IPS-18a (cell line): ENCODE data around the gene ZBTB20.

Source experiments
- H3K27ac ChIP-seq: one replicate; pipeline ENCODE4 v1.5.1; 2013; ENCODE audit warnings: low read length
- H3K27me3 ChIP-seq: one replicate; pipeline ENCODE4 v1.6.1; 2013; ENCODE audit warnings: mild to moderate bottlenecking, low read length; ENCODE audit not compliant: control insufficient read depth, insufficient read depth
- H3K36me3 ChIP-seq: one replicate; pipeline ENCODE4 v1.6.1; 2013; ENCODE audit warnings: low read depth, low read length; ENCODE audit not compliant: control insufficient read depth
- H3K4me1 ChIP-seq: one replicate; pipeline ENCODE4 v1.6.1; 2013; ENCODE audit warnings: low read depth, low read length; ENCODE audit not compliant: control insufficient read depth
- H3K4me3 ChIP-seq: one replicate; pipeline ENCODE4 v1.5.1; 2013; ENCODE audit warnings: low read length
- H3K9ac ChIP-seq: one replicate; pipeline ENCODE4 v1.6.1; 2013; ENCODE audit warnings: mild to moderate bottlenecking, low read length, moderate library complexity
- H3K9me3 ChIP-seq: one replicate; pipeline ENCODE4 v1.6.1; 2013; ENCODE audit warnings: low read depth, low read length; ENCODE audit not compliant: control insufficient read depth

Gene ZBTB20

DNA sequence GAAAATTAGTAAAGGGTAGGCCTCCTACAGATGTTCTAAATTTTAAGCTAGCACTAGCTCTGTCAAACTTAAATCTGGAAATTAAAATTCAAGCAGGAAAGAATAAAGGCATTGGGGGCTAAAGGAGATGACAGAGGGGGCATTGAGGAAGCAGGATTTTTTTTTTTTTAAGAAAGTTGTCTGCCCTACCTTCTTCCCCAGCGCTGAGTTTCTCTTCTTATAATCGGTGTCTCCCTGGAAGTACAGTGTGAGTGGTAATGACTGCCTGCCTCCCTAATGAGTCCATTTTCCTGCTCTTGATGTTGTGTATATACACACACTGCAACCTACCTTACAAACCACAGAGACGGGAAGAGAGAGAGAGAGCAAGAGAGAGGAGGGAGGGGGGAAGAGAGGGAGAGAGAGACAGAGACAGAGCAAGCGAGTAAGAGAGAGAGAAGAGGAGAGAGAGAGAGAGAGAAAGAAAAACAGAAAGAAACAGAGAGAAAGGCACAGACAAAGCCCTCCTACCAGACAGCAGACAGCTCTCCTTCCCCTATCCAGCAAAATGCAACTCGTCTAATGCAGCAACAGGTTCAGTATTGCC lies 47.0 kb downstream of the ZBTB20 start:
- no peaks in the 10 kb centered on the region for H3K27me3 ChIP-seq
- no peak overlapping the region for H3K4me3 ChIP-seq
- no peaks in the 10 kb centered on the region for H3K4me1 ChIP-seq
- no peaks in the 10 kb centered on the region for H3K36me3 ChIP-seq
- peaks cover 5% of the 10 kb centered on the region for H3K9me3 ChIP-seq
- no peak overlapping the region for H3K9ac ChIP-seq
- no peak overlapping the region for H3K27ac ChIP-seq

GRCh38 chr3:115099134-115099985 lies 47.7 kb downstream of the ZBTB20 start:
- Histone ChIP-seq H3K27ac (no peak overlapping the region), H3K9ac (no peak overlapping the region), H3K4me1 (no peaks in the 10 kb centered on the region), H3K27me3 (no peaks in the 10 kb centered on the region), H3K4me3 (no peak overlapping the region), H3K36me3 (no peaks in the 10 kb centered on the region), H3K9me3 (peaks cover 3% of the 10 kb centered on the region)

GRCh38 chr3:115098354-115099073 lies 48.6 kb downstream of the ZBTB20 start:
- no peak overlapping the region for H3K4me3 ChIP-seq
- H3K9ac ChIP-seq, result no peak overlapping the region
- no peaks in the 10 kb centered on the region for H3K36me3 ChIP-seq
- H3K4me1 ChIP-seq, result no peaks in the 10 kb centered on the region
- no peak overlapping the region for H3K27ac ChIP-seq
- H3K9me3 ChIP-seq, result no peaks in the 10 kb centered on the region
- H3K27me3 ChIP-seq, result no peaks in the 10 kb centered on the region

GRCh38 chr3:115095236-115095635 lies 51.9 kb downstream of the ZBTB20 start:
- Histone ChIP-seq H3K36me3 (no peaks in the 10 kb centered on the region), H3K27me3 (no peaks in the 10 kb centered on the region), H3K27ac (no peak overlapping the region), H3K4me1 (no peaks in the 10 kb centered on the region), H3K9me3 (no peaks in the 10 kb centered on the region), H3K9ac (no peak overlapping the region), H3K4me3 (no peak overlapping the region)

GRCh38 chr3:115092220-115092791 lies 54.8 kb downstream of the ZBTB20 start:
- no peaks in the 10 kb centered on the region for H3K27me3 ChIP-seq
- no peak overlapping the region for H3K4me3 ChIP-seq
- H3K9ac ChIP-seq, result no peak overlapping the region
- no peaks in the 10 kb centered on the region for H3K36me3 ChIP-seq
- H3K27ac ChIP-seq, result no peak overlapping the region
- no peaks in the 10 kb centered on the region for H3K9me3 ChIP-seq
- H3K4me1 ChIP-seq, result peaks cover 10% of the 10 kb centered on the region

DNA sequence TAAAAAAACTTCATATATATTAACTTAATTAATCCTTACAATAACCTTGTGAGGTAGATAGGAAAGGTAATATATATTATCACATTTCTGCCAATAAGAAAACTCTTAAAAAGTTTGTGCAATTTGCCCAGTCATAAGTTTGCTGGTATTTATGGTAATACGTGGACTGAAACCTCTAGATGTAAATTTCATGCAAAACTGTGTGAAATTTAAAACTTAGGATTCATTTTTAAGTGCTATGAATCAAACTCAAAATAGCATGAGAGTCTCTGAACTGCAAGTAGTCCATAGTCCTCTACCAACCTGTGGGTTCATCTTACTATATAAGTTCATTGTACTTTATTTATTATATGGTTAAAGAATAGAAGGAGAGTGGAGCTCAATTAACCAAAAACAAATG lies 56.4 kb downstream of the ZBTB20 start:
- Histone ChIP-seq H3K9ac (no peak overlapping the region), H3K36me3 (no peaks in the 10 kb centered on the region), H3K9me3 (no peaks in the 10 kb centered on the region), H3K27ac (no peak overlapping the region), H3K27me3 (no peaks in the 10 kb centered on the region), H3K4me3 (no peak overlapping the region), H3K4me1 (peaks cover 10% of the 10 kb centered on the region)

GRCh38 chr3:115089481-115089880 lies 57.6 kb downstream of the ZBTB20 start:
- H3K4me1 ChIP-seq, result peaks cover 10% of the 10 kb centered on the region
- H3K27ac ChIP-seq, result no peak overlapping the region
- H3K4me3 ChIP-seq, result no peak overlapping the region
- no peaks in the 10 kb centered on the region for H3K9me3 ChIP-seq
- H3K9ac ChIP-seq, result no peak overlapping the region
- H3K27me3 ChIP-seq, result no peaks in the 10 kb centered on the region
- H3K36me3 ChIP-seq, result no peaks in the 10 kb centered on the region

DNA sequence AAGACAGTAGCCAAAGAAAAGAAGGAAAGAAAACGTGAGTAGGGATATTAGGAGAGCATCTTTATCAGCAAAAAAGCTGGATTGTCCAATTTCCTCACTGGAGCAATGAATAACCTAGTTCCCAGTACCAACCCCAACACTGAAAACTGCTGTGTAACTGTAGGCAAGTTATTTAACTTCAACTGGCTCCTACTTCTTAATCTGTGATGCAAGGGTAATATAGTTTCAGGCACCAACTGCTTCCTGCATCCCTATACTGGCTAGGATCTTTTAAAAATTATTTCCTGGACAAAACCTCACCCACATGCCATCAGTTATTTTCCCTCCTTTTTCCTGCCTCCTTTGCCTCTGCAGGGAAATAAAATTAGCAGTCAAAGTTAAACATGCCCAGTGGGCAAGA lies 59.6 kb downstream of the ZBTB20 start:
- Histone ChIP-seq H3K4me3 (no peak overlapping the region), H3K27me3 (no peaks in the 10 kb centered on the region), H3K27ac (no peak overlapping the region), H3K9me3 (no peaks in the 10 kb centered on the region), H3K9ac (no peak overlapping the region), H3K4me1 (peaks cover 10% of the 10 kb centered on the region), H3K36me3 (no peaks in the 10 kb centered on the region)

- Histone ChIP-seq H3K27ac (no peak overlapping the region), H3K4me1 (peaks cover 10% of the 10 kb centered on the region), H3K36me3 (no peaks in the 10 kb centered on the region), H3K27me3 (no peaks in the 10 kb centered on the region), H3K4me3 (no peak overlapping the region), H3K9me3 (no peaks in the 10 kb centered on the region), H3K9ac (no peak overlapping the region)
Measured at GRCh38 chr3:115086344-115086743, 60.7 kb downstream of the ZBTB20 start.

- Histone ChIP-seq H3K27ac (no peak overlapping the region), H3K4me3 (no peak overlapping the region), H3K4me1 (peaks cover 10% of the 10 kb centered on the region), H3K27me3 (no peaks in the 10 kb centered on the region), H3K36me3 (no peaks in the 10 kb centered on the region), H3K9me3 (no peaks in the 10 kb centered on the region), H3K9ac (no peak overlapping the region)
Measured at GRCh38 chr3:115085197-115085865, 61.8 kb downstream of the ZBTB20 start.

GRCh38 chr3:115084686-115085085 lies 62.4 kb downstream of the ZBTB20 start:
- Histone ChIP-seq H3K4me1 (peaks cover 10% of the 10 kb centered on the region), H3K9me3 (no peaks in the 10 kb centered on the region), H3K9ac (no peak overlapping the region), H3K27me3 (no peaks in the 10 kb centered on the region), H3K27ac (no peak overlapping the region), H3K36me3 (no peaks in the 10 kb centered on the region), H3K4me3 (no peak overlapping the region)
